Peyer's patch (tissue), 4 donors: ENCODE results near the gene ETF1. TPM values are rescaled to one million over a fixed set of nuclear protein-coding genes. Genes with fewer than 3 reads are reported as not detected.

Experiments used
- DNase-seq, 3 donors: peaks; one replicate each; pipeline ENCODE4 v3.0.0-alpha.2; 2017 to 2019
- H3K27ac ChIP-seq, 4 donors: fragments of 200-600 bp; sonication (generic); one replicate each; pipeline ENCODE4 v1.5.1; 2016 to 2019
- H3K27me3 ChIP-seq, 2 donors: fragments of 200-600 bp; sonication (generic); one replicate each; pipeline ENCODE4 v1.5.1; 2019
- H3K36me3 ChIP-seq, 3 donors: fragments of 200-600 bp; sonication (generic); one replicate each; pipeline ENCODE4 v1.5.1; 2016 to 2019
- H3K4me1 ChIP-seq, 4 donors: fragments of 200-600 bp; sonication (generic); one replicate each; pipeline ENCODE4 v1.5.1; 2016 to 2019
- H3K4me3 ChIP-seq, 4 donors: fragments of 200-600 bp; sonication (generic); 1 replicate in 3 of 4; 2 replicates in 1 of 4; pipeline ENCODE4 v1.5.1; 2016 to 2019; ENCODE audit warnings: mild to moderate bottlenecking in 1 of 4
- H3K9me3 ChIP-seq, 4 donors: fragments of 200-600 bp; sonication (generic); one replicate each; pipeline ENCODE4 v1.5.1; 2016 to 2019; ENCODE audit warnings: mild to moderate bottlenecking in 1 of 4
- POLR2A ChIP-seq, 2 donors: fragments of 450-650 bp; IDR thresholded peaks; one replicate each; pipeline ENCODE4 v1.5.1; 2017; ENCODE audit warnings: antibody characterized with exemption in 2 of 2, mild to moderate bottlenecking in 2 of 2, moderate library complexity in 2 of 2
- total RNA-seq, 4 donors: library from RNA; depleted of rRNA; stranded (reverse); fragments of >200 nt; gene quantifications; one replicate each; pipeline ENCODE4 v1.1.0, GENCODE V29; 2016
- TF ChIP-seq, protein P1 (sequence below), 6 experiments: fragments of 450-650 bp in 4 of 6; fragments of 200-600 bp in 2 of 6; sonication (generic) in 1 of 6; IDR thresholded peaks; one replicate each; pipeline ENCODE4 v1.5.1; 2017 to 2019; ENCODE audit warnings: antibody characterized with exemption in 6 of 6, mild to moderate bottlenecking in 3 of 6, moderate library complexity in 1 of 6

Gene ETF1
- total RNA-seq, 4 donors from 2014 or later: 33.3 to 75.1 (median 39.3) TPM

DNA sequence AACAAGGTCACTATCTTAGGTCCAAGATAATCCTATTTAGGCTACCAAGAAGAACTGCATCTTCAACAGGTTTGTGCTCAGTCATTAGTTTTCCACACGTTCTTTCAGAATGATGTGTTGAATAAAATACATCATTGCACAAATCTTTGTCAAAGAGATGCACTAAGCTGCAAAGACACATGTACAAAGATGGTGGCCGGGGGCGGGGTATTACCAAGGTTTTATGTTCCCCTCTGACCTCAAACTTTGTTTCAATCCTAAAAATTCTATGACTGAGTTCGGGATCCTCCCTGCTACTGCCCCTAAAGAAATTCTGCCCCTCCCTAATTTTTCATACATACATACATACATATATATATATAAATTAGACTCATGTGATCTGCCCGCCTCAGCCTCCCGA, 17.9 kb upstream of the ETF1 start:
- Histone ChIP-seq H3K4me3 (no peak overlapping the region), H3K9me3 (no peaks in the 10 kb centered on the region), H3K27ac (no peak overlapping the region), H3K36me3 (peaks cover 0 to 99% (median 5%) of the 10 kb centered on the region in 3 donors), H3K4me1 (no peaks in the 10 kb centered on the region), H3K27me3 (no peaks in the 10 kb centered on the region)
- no peak for DNase-seq
- TF ChIP-seq, protein P1, sequence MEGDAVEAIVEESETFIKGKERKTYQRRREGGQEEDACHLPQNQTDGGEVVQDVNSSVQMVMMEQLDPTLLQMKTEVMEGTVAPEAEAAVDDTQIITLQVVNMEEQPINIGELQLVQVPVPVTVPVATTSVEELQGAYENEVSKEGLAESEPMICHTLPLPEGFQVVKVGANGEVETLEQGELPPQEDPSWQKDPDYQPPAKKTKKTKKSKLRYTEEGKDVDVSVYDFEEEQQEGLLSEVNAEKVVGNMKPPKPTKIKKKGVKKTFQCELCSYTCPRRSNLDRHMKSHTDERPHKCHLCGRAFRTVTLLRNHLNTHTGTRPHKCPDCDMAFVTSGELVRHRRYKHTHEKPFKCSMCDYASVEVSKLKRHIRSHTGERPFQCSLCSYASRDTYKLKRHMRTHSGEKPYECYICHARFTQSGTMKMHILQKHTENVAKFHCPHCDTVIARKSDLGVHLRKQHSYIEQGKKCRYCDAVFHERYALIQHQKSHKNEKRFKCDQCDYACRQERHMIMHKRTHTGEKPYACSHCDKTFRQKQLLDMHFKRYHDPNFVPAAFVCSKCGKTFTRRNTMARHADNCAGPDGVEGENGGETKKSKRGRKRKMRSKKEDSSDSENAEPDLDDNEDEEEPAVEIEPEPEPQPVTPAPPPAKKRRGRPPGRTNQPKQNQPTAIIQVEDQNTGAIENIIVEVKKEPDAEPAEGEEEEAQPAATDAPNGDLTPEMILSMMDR (IDR thresholded peaks at IDR 0.05): no peak
- no peak for TF ChIP-seq POLR2A (IDR thresholded peaks at IDR 0.05)

DNA sequence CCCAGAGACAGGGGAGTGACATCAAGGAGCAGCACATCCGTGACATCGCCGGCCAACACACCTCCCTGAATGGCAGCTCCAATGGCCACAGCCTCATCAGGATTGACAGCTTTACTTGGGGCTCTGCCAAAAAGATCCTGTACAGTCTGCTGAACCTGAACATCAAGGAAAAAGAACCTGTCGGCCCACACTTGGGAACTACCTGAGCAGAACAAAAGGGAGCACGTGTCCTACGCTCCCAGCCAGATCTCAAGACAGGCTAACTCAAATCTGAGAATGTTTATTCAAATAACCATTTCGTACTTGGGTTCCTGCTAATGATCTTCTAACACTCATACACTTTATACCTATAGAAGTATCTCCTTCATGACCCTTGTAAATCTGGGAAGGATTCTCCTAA, 16.9 kb upstream of the ETF1 start:
- Histone ChIP-seq H3K36me3 (peaks cover 0 to 99% (median 11%) of the 10 kb centered on the region in 3 donors), H3K4me3 (no peak overlapping the region), H3K27ac (no peak overlapping the region), H3K9me3 (no peaks in the 10 kb centered on the region), H3K27me3 (no peaks in the 10 kb centered on the region), H3K4me1 (no peaks in the 10 kb centered on the region)
- no peak for DNase-seq
- TF ChIP-seq, protein P1 (IDR thresholded peaks at IDR 0.05): no peak
- no peak for TF ChIP-seq POLR2A (IDR thresholded peaks at IDR 0.05)

DNA sequence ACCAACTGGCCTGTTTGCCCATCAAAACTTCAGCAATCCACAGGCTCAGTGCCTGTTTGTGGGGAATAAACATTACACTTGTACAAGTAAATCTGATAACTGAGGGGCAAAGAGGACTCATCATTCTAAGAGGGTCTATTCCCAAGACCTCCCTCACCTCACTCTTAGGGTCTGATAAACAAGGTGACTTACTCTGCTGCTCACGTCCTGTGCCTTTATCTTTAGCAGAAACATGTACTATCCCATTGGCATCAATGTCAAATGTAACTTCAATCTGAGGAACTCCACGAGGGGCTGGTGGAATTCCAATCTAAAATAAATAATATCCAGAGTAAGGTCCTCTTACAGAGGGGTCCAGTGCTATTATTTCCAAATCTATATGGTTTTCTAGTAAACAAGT, 14.6 kb upstream of the ETF1 start:
- Histone ChIP-seq H3K36me3 (peaks cover 0 to 87% (median 9%) of the 10 kb centered on the region in 3 donors), H3K4me1 (no peaks in the 10 kb centered on the region), H3K27me3 (no peaks in the 10 kb centered on the region), H3K27ac (no peak overlapping the region), H3K9me3 (no peaks in the 10 kb centered on the region), H3K4me3 (no peak overlapping the region)
- no peak for TF ChIP-seq POLR2A (IDR thresholded peaks at IDR 0.05)
- TF ChIP-seq, protein P1 (IDR thresholded peaks at IDR 0.05): no peak
- no peak for DNase-seq

DNA sequence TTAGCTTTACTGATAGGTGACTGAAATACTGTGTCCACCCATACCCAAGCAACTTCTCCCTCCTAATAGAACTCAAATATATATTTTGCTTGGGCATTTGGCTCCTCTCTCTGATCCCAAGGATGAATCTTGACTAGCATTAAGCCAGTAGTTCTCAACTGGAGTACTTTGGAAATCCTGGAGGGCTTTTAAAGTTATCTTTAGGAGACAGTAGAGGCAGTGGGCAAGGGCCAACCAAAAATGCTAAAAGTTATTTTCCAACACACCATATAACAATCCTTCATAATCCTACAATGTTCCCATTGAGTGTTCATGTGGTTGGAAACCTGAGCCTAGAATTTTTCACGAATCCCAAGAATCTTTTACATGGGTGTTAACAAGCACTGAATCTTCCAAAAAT, 11.1 kb upstream of the ETF1 start:
- DNase-seq: no peak
- no peaks in the 10 kb centered on the region for H3K4me1 ChIP-seq

DNA sequence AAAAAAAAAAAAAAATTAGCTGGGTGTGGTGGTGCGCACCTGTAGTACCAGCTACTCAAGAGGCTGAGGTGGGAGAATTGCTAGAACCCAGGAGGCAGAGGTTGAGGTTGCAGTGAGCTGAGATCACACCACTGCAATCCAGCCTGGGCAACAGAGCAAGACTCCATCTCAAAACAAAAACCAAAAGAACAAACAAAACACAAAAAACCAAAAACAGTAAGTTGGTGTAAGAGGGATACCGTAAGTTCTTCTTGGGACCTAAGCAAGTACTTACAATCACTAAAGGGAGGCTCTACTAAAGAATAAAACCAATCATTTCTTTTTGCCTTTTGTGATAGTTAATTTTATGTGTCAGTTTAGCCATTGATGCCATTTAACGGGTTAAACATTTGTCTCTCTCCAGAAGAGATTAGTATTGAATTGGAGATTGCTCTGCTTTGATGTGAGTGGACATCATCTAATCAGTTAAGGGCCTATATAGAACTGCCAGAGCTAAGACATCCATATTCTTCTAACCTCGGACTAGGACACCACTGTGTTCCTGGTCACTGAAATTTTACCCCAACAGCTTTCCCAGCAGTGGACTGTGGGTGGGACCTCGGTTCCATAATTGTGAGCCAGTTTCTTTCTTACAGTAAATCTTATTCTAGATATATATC, 10.5 kb upstream of the ETF1 start:
- no peak overlapping the region for H3K27ac ChIP-seq
- H3K9me3 ChIP-seq: no peaks in the 10 kb centered on the region
- no peaks in the 10 kb centered on the region for H3K27me3 ChIP-seq
- TF ChIP-seq POLR2A (IDR thresholded peaks at IDR 0.05): no peak
- TF ChIP-seq, protein P1 (IDR thresholded peaks at IDR 0.05): no peak
- H3K4me1 ChIP-seq: no peaks in the 10 kb centered on the region
- DNase-seq: no peak
- H3K4me3 ChIP-seq: no peak overlapping the region
- H3K36me3 ChIP-seq: peaks cover 0 to 46% (median 9%) of the 10 kb centered on the region in 3 donors

More for the DNA sequence above, 11.1 kb upstream of the ETF1 start:
- H3K36me3 ChIP-seq: peaks cover 0 to 52% (median 9%) of the 10 kb centered on the region in 3 donors
- H3K4me3 ChIP-seq: no peak overlapping the region
- TF ChIP-seq, protein P1 (IDR thresholded peaks at IDR 0.05): no peak
- TF ChIP-seq POLR2A (IDR thresholded peaks at IDR 0.05): no peak
- no peaks in the 10 kb centered on the region for H3K27me3 ChIP-seq
- no peak overlapping the region for H3K27ac ChIP-seq
- H3K9me3 ChIP-seq: no peaks in the 10 kb centered on the region
